ENCODE measurements around the gene NKIRAS2.

The NKIRAS2 gene

DNA sequence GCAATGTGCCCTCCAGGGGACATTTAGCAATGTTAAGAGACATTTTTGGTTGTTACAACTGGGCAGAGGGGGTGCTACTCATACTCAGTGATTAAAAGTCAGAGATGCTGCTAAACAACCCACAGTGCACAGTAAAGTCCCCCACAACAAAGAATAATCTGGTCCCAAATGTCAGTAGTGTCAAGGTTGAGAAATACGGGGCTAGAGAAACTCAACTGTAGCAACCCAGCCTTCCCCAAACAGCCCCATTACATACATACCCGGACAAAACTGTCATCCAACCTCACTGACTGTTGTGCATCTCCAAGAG is 23.1 kb upstream of the NKIRAS2 start:
- TF ChIP-seq, protein P1, sequence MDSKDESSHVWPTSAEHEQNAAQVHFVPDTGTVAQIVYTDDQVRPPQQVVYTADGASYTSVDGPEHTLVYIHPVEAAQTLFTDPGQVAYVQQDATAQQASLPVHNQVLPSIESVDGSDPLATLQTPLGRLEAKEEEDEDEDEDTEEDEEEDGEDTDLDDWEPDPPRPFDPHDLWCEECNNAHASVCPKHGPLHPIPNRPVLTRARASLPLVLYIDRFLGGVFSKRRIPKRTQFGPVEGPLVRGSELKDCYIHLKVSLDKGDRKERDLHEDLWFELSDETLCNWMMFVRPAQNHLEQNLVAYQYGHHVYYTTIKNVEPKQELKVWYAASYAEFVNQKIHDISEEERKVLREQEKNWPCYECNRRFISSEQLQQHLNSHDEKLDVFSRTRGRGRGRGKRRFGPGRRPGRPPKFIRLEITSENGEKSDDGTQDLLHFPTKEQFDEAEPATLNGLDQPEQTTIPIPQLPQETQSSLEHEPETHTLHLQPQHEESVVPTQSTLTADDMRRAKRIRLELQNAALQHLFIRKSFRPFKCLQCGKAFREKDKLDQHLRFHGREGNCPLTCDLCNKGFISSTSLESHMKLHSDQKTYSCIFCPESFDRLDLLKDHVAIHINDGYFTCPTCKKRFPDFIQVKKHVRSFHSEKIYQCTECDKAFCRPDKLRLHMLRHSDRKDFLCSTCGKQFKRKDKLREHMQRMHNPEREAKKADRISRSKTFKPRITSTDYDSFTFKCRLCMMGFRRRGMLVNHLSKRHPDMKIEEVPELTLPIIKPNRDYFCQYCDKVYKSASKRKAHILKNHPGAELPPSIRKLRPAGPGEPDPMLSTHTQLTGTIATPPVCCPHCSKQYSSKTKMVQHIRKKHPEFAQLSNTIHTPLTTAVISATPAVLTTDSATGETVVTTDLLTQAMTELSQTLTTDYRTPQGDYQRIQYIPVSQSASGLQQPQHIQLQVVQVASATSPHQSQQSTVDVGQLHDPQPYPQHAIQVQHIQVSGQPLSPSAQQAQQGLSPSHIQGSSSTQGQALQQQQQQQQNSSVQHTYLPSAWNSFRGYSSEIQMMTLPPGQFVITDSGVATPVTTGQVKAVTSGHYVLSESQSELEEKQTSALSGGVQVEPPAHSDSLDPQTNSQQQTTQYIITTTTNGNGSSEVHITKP (tag by site-specific recombination; IDR thresholded peaks at IDR 0.05), result 0 out of 2 replicates have a peak, but pooled peaks have one; percentile 20
- no peak for TF ChIP-seq BCL6B (tag by site-specific recombination; IDR thresholded peaks at IDR 0.05)
- H3K4me3 ChIP-seq (ENCODE audit: low read depth, low read length), result no peak overlapping the region
- ChIA-PET POLR2A (no interaction called here), CTCF (interaction anchor here (0.5 to 0.7 kb wide), 3 partner anchors 77 to 521 kb away, joined by 3 read pairs; no protein-coding TSS in a partner anchor)
- H3K27ac ChIP-seq (ENCODE audit: extremely low read depth, low read depth, low read length), result no peak overlapping the region
- no peaks in the 10 kb centered on the region for H3K4me1 ChIP-seq (ENCODE audit: control insufficient read depth, insufficient read depth, low read length)
- H3K36me3 ChIP-seq (ENCODE audit: control insufficient read depth in 2 of 2, insufficient read depth in 1 of 2, low read length in 2 of 2), result peaks cover 84 to 92% of the 10 kb centered on the region in 2 experiments
- H3K9me3 ChIP-seq (ENCODE audit: control insufficient read depth, insufficient read depth, low read depth, low read length), result no peaks in the 10 kb centered on the region

- Histone ChIP-seq H3K36me3 (ENCODE audit: control insufficient read depth in 2 of 2, insufficient read depth in 1 of 2, low read length in 2 of 2) (peaks cover 73 to 92% of the 10 kb centered on the region in 2 experiments), H3K4me1 (ENCODE audit: control insufficient read depth, insufficient read depth, low read length) (no peaks in the 10 kb centered on the region), H3K27ac (ENCODE audit: extremely low read depth, low read depth, low read length) (no peak overlapping the region), H3K4me3 (ENCODE audit: low read depth, low read length) (no peak overlapping the region), H3K9me3 (ENCODE audit: control insufficient read depth, insufficient read depth, low read depth, low read length) (no peaks in the 10 kb centered on the region; the same call in 1 of the 2 replicates)
- ChIA-PET CTCF (no interaction called here), POLR2A (interaction anchor here (1.6 kb wide), 1 partner anchor 21 kb away, joined by 3 read pairs; the partner anchor contains the start of gene NKIRAS2)
- TF ChIP-seq ZNF704 (tag by site-specific recombination; IDR thresholded peaks at IDR 0.05), result no peak
- no peak for TF ChIP-seq REPIN1 (tag by site-specific recombination; IDR thresholded peaks at IDR 0.05; ENCODE audit: low read depth)
- TF ChIP-seq ZNF146 (tag by site-specific recombination; IDR thresholded peaks at IDR 0.05), result no peak
- no peak for TF ChIP-seq ZNF423 (tag by site-specific recombination; IDR thresholded peaks at IDR 0.05)
- no peak for TF ChIP-seq ZNF112 (tag by site-specific recombination; IDR thresholded peaks at IDR 0.05)
- TF ChIP-seq BCL11A (tag by site-specific recombination; IDR thresholded peaks at IDR 0.05; ENCODE audit: low read depth), result no peak
- no peak for TF ChIP-seq YY1 (tag by site-specific recombination; IDR thresholded peaks at IDR 0.05)
- TF ChIP-seq ZNF302 (tag by site-specific recombination; IDR thresholded peaks at IDR 0.05; ENCODE audit: low read depth), result no peak
- TF ChIP-seq, protein P2, sequence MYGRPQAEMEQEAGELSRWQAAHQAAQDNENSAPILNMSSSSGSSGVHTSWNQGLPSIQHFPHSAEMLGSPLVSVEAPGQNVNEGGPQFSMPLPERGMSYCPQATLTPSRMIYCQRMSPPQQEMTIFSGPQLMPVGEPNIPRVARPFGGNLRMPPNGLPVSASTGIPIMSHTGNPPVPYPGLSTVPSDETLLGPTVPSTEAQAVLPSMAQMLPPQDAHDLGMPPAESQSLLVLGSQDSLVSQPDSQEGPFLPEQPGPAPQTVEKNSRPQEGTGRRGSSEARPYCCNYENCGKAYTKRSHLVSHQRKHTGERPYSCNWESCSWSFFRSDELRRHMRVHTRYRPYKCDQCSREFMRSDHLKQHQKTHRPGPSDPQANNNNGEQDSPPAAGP (tag by site-specific recombination; IDR thresholded peaks at IDR 0.05), result no peak
- no peak for TF ChIP-seq ZNF600 (tag by site-specific recombination; IDR thresholded peaks at IDR 0.05)
- TF ChIP-seq ZNF214 (tag by site-specific recombination; IDR thresholded peaks at IDR 0.05; ENCODE audit: borderline replicate concordance), result no peak
- TF ChIP-seq ZNF366 (tag by site-specific recombination; conservative IDR thresholded peaks at IDR 0.05), result no peak
- no peak for TF ChIP-seq ZNF785 (tag by site-specific recombination; IDR thresholded peaks at IDR 0.05)
- TF ChIP-seq ZFP69B (tag by site-specific recombination; IDR thresholded peaks at IDR 0.05), result no peak
- TF ChIP-seq SALL2 (tag by site-specific recombination; IDR thresholded peaks at IDR 0.05; ENCODE audit: borderline replicate concordance), result no peak
- TF ChIP-seq, protein P3, sequence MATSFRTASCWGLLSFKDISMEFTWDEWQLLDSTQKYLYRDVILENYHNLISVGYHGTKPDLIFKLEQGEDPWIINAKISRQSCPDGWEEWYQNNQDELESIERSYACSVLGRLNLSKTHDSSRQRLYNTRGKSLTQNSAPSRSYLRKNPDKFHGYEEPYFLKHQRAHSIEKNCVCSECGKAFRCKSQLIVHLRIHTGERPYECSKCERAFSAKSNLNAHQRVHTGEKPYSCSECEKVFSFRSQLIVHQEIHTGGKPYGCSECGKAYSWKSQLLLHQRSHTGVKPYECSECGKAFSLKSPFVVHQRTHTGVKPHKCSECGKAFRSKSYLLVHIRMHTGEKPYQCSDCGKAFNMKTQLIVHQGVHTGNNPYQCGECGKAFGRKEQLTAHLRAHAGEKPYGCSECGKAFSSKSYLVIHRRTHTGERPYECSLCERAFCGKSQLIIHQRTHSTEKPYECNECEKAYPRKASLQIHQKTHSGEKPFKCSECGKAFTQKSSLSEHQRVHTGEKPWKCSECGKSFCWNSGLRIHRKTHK (tag by site-specific recombination; IDR thresholded peaks at IDR 0.05), result no peak
- TF ChIP-seq ZNF169 (tag by site-specific recombination; IDR thresholded peaks at IDR 0.05), result no peak
Observed at GRCh38 chr17:41998497-41998896, 21.4 kb upstream of the NKIRAS2 start.

Data from HEK293 (cell line).